MM.1S (cell line): ENCODE data around the gene AHNAK.

Source experiments
- DNase-seq: peaks from one replicate; pipeline ENCODE4 v3.0.0-alpha.2; 2015
- H2AFZ ChIP-seq: fragments of 300-600 bp; sonication (generic); 2 replicates; pipeline ENCODE4 v1.6.0; 2016; ENCODE audit warnings: antibody characterized with exemption, low read length
- H3F3A ChIP-seq: fragments of 300-600 bp; sonication (generic); 2 replicates; pipeline ENCODE4 v1.6.1; 2016; ENCODE audit warnings: mild to moderate bottlenecking, antibody characterized with exemption, low read length, moderate library complexity, mixed read lengths; ENCODE audit not compliant: insufficient read depth
- H3K27ac ChIP-seq: fragments of 300-600 bp; sonication (generic); 2 replicates; pipeline ENCODE4 v1.5.1; 2016; ENCODE audit warnings: mild to moderate bottlenecking, low read length
- H3K27me3 ChIP-seq: fragments of 300-600 bp; sonication (generic); replicated peaks from 2 replicates; pipeline ENCODE4 v1.6.0; 2016; ENCODE audit warnings: low read length; ENCODE audit not compliant: insufficient read depth
- H3K36me3 ChIP-seq: fragments of 300-600 bp; sonication (generic); replicated peaks from 2 replicates; pipeline ENCODE4 v1.6.1; 2016; ENCODE audit warnings: mild to moderate bottlenecking, low read length, mixed read lengths; ENCODE audit not compliant: insufficient read depth
- H3K4me1 ChIP-seq: fragments of 300-600 bp; sonication (generic); 2 replicates; pipeline ENCODE4 v1.6.1; 2016; ENCODE audit warnings: low read length, mixed read lengths
- H3K4me2 ChIP-seq: fragments of 300-600 bp; sonication (generic); 2 replicates; pipeline ENCODE4 v1.6.0; 2016; ENCODE audit warnings: low read depth, low read length
- H3K4me3 ChIP-seq: fragments of 300-600 bp; sonication (generic); 2 replicates; pipeline ENCODE4 v1.5.1; 2016; ENCODE audit warnings: low read length, mixed read lengths
- H3K79me2 ChIP-seq: fragments of 300-600 bp; sonication (generic); 2 replicates; pipeline ENCODE4 v1.6.1; 2016; ENCODE audit warnings: mixed run types, low read length, mixed read lengths
- H3K9ac ChIP-seq: fragments of 300-600 bp; sonication (generic); 2 replicates; pipeline ENCODE4 v1.6.1; 2016; ENCODE audit warnings: low read length, mixed read lengths
- H3K9me2 ChIP-seq: fragments of 300-600 bp; sonication (generic); replicated peaks from 2 replicates; pipeline ENCODE4 v1.6.1; 2016; ENCODE audit warnings: mild to moderate bottlenecking, low read length, mixed read lengths; ENCODE audit not compliant: insufficient read depth
- H3K9me3 ChIP-seq: fragments of 300-600 bp; sonication (generic); replicated peaks from 2 replicates; pipeline ENCODE4 v1.6.1; 2016; ENCODE audit warnings: mild to moderate bottlenecking, low read length, mixed read lengths; ENCODE audit not compliant: insufficient read depth
- H4K20me1 ChIP-seq: fragments of 300-600 bp; sonication (generic); 2 replicates; pipeline ENCODE4 v1.6.1; 2016; ENCODE audit warnings: mild to moderate bottlenecking, low read length, moderate library complexity, mixed read lengths; ENCODE audit not compliant: insufficient read depth
- CTCF ChIP-seq: fragments of 300-600 bp; sonication (generic); IDR thresholded peaks from 2 replicates; pipeline ENCODE4 v1.5.1; 2016; ENCODE audit warnings: antibody characterized with exemption, low read length, mixed read lengths
- EZH2 ChIP-seq: fragments of 300-600 bp; sonication (generic); optimal IDR thresholded peaks from 2 replicates; pipeline ENCODE3; 2017; ENCODE audit warnings: low read depth, mild to moderate bottlenecking, antibody characterized with exemption, low read length, mixed read lengths
- EZH2phosphoT487 ChIP-seq: fragments of 300-600 bp; sonication (generic); IDR thresholded peaks from 2 replicates; pipeline ENCODE4 v1.6.1; 2018; ENCODE audit warnings: antibody characterized with exemption, low read length

AHNAK gene

GRCh38 chr11:62463121-62463542 is 83.5 kb downstream of the AHNAK start:
- Histone ChIP-seq H3K4me1 (peaks cover 40% of the 10 kb centered on the region), H4K20me1 (no peaks in the 10 kb centered on the region), H2AFZ (peak overlapping the region; percentile 40; the same call in 1 of the 2 replicates), H3K36me3 (no peaks in the 10 kb centered on the region), H3K27me3 (no peaks in the 10 kb centered on the region), H3K4me2 (peak overlapping the region; percentile 50), H3K9me2 (no peaks in the 10 kb centered on the region), H3K9me3 (no peaks in the 10 kb centered on the region), H3K9ac (peak overlapping the region; percentile 53), H3K4me3 (peak overlapping the region; percentile 51), H3K79me2 (no peaks in the 10 kb centered on the region), H3F3A (peaks cover 22% of the 10 kb centered on the region), H3K27ac (peak overlapping the region; percentile 89)
- TF ChIP-seq EZH2phosphoT487 (no peak), CTCF (no peak), EZH2 (no peak)
- peak; percentile 59 for DNase-seq

- H3K4me1 ChIP-seq, result peaks cover 46% of the 10 kb centered on the region
- peak overlapping the region; percentile 20; the same call in 1 of the 2 replicates for H2AFZ ChIP-seq
- TF ChIP-seq CTCF (no peak), EZH2 (no peak), EZH2phosphoT487 (no peak)
- no peaks in the 10 kb centered on the region for H3K9me2 ChIP-seq
- peak overlapping the region; percentile 89 for H3K27ac ChIP-seq
- no peaks in the 10 kb centered on the region for H4K20me1 ChIP-seq
- no peaks in the 10 kb centered on the region for H3K27me3 ChIP-seq
- peaks cover 22% of the 10 kb centered on the region for H3F3A ChIP-seq
- peak overlapping the region; percentile 50 for H3K4me2 ChIP-seq
- H3K9ac ChIP-seq, result peak overlapping the region; percentile 53
- peak overlapping the region; percentile 26; the same call in 1 of the 2 replicates for H3K4me3 ChIP-seq
- no peaks in the 10 kb centered on the region for H3K36me3 ChIP-seq
- H3K9me3 ChIP-seq, result no peaks in the 10 kb centered on the region
- no peak for DNase-seq
- H3K79me2 ChIP-seq, result no peaks in the 10 kb centered on the region
These were observed 84.1 kb downstream of the AHNAK start for GRCh38 chr11:62462508-62462892.

- Histone ChIP-seq H3K79me2 (no peaks in the 10 kb centered on the region), H3K9me3 (no peaks in the 10 kb centered on the region), H2AFZ (peak overlapping the region; percentile 16), H3K27ac (peak overlapping the region; percentile 89), H3K9ac (peak overlapping the region; percentile 53), H3K4me3 (peak overlapping the region; percentile 26), H3F3A (peaks cover 22% of the 10 kb centered on the region), H3K4me1 (peaks cover 52% of the 10 kb centered on the region), H3K27me3 (no peaks in the 10 kb centered on the region), H3K36me3 (no peaks in the 10 kb centered on the region), H3K4me2 (peak overlapping the region; percentile 50), H3K9me2 (no peaks in the 10 kb centered on the region), H4K20me1 (no peaks in the 10 kb centered on the region)
- TF ChIP-seq EZH2, result no peak
- no peak for TF ChIP-seq EZH2phosphoT487
- TF ChIP-seq CTCF, result no peak
- DNase-seq, result peak; percentile 91
These were observed 84.7 kb downstream of the AHNAK start for GRCh38 chr11:62461740-62462507.
